Osteoblast (primary cell): Measurements from ENCODE around the gene CEPT1. TPM values are rescaled to one million over a fixed set of nuclear protein-coding genes. Genes with fewer than 3 reads are reported as not detected.
A peak's percentile ranks its signal among the peaks of the same experiment; 100 is the strongest.

ENCODE experiments used
- DNase-seq: peaks from one replicate; pipeline ENCODE4 v3.0.0; 2011; ENCODE audit warnings: low spot score, mixed read lengths; ENCODE audit not compliant: insufficient read length; ENCODE audit errors: missing footprints
- H2AFZ ChIP-seq: 2 replicates; pipeline ENCODE4 v1.6.0; 2011; ENCODE audit warnings: mild to moderate bottlenecking, low read length
- H3K27ac ChIP-seq: 2 replicates; pipeline ENCODE4 v1.5.1; 2011; ENCODE audit warnings: mild to moderate bottlenecking, low read depth, low read length, moderate library complexity
- H3K27me3 ChIP-seq: 2 replicates; pipeline ENCODE4 v1.6.0; 2012; ENCODE audit warnings: mild to moderate bottlenecking, control low read depth, inconsistent platforms, low read length, moderate library complexity; ENCODE audit not compliant: insufficient read depth
- H3K36me3 ChIP-seq: 2 replicates; pipeline ENCODE4 v1.5.1; 2011; ENCODE audit warnings: mild to moderate bottlenecking, low read length, control low read depth, moderate library complexity; ENCODE audit not compliant: insufficient read depth
- H3K4me1 ChIP-seq: 2 replicates; pipeline ENCODE4 v1.5.1; 2011; ENCODE audit warnings: mild to moderate bottlenecking, low read length, control low read depth, moderate library complexity; ENCODE audit not compliant: insufficient read depth
- H3K4me2 ChIP-seq: 2 replicates; pipeline ENCODE4 v1.6.0; 2011; ENCODE audit warnings: mild to moderate bottlenecking, low read length; ENCODE audit not compliant: insufficient read depth
- H3K4me3 ChIP-seq: fragments of 200-600 bp; sonication (generic); 3 replicates; pipeline ENCODE4 v1.5.1; 2012; ENCODE audit warnings: mild to moderate bottlenecking, low read length, inconsistent platforms; ENCODE audit not compliant: insufficient read depth
- H3K79me2 ChIP-seq: 2 replicates; pipeline ENCODE4 v1.6.0; 2012; ENCODE audit warnings: mild to moderate bottlenecking, low read length, control low read depth, inconsistent platforms; ENCODE audit not compliant: insufficient read depth
- H3K9me3 ChIP-seq: 2 replicates; pipeline ENCODE4 v1.5.1; 2011; ENCODE audit warnings: low read depth, low read length, control low read depth
- H4K20me1 ChIP-seq: 2 replicates; pipeline ENCODE4 v1.6.0; 2012; ENCODE audit warnings: mild to moderate bottlenecking, low read length, control low read depth; ENCODE audit not compliant: insufficient read depth
- total RNA-seq: library from RNA; depleted of rRNA; stranded (reverse); fragments of >200 nt; gene quantifications from 2 replicates; pipeline ENCODE4 v1.2.3, GENCODE V29; 2012
- TF ChIP-seq, protein P1 (sequence below): IDR thresholded peaks from 2 replicates; pipeline ENCODE4 v1.5.1; 2011; ENCODE audit warnings: mild to moderate bottlenecking, low read depth, low read length, moderate library complexity; ENCODE audit errors: extremely low read depth

The CEPT1 gene
- total RNA-seq, 1 donor, result 37.3 TPM

DNA sequence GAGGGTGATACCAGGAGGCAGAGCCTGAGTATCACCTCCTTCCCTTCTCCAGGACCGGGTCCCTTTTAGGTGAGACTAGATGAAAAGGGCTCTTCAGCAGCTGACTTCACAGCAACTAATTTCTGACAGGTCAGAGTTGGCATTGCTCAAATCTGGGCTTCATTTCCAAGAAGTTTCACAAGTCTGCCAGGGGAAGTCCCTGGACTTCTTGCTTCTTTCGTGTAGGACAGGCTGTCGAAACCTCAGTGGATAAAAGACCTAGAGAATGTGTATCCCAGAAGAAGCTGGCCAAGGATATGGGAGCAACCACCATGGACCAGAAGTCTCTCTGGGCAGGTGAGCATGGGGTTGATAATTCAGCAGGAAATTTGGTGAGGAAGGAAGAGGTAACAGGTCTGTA, 87.4 kb downstream of the CEPT1 start, which contains the start of gene CHI3L2:
Gene CHI3L2 (plus strand): TSS at position 280 of the 400 bp plus-strand sequence. CDS start 17 bp downstream, at position 297.
- no peak within 1 kb of the TSS for H2AFZ ChIP-seq
- TF ChIP-seq, protein P1, sequence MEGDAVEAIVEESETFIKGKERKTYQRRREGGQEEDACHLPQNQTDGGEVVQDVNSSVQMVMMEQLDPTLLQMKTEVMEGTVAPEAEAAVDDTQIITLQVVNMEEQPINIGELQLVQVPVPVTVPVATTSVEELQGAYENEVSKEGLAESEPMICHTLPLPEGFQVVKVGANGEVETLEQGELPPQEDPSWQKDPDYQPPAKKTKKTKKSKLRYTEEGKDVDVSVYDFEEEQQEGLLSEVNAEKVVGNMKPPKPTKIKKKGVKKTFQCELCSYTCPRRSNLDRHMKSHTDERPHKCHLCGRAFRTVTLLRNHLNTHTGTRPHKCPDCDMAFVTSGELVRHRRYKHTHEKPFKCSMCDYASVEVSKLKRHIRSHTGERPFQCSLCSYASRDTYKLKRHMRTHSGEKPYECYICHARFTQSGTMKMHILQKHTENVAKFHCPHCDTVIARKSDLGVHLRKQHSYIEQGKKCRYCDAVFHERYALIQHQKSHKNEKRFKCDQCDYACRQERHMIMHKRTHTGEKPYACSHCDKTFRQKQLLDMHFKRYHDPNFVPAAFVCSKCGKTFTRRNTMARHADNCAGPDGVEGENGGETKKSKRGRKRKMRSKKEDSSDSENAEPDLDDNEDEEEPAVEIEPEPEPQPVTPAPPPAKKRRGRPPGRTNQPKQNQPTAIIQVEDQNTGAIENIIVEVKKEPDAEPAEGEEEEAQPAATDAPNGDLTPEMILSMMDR, result no peak

DNA sequence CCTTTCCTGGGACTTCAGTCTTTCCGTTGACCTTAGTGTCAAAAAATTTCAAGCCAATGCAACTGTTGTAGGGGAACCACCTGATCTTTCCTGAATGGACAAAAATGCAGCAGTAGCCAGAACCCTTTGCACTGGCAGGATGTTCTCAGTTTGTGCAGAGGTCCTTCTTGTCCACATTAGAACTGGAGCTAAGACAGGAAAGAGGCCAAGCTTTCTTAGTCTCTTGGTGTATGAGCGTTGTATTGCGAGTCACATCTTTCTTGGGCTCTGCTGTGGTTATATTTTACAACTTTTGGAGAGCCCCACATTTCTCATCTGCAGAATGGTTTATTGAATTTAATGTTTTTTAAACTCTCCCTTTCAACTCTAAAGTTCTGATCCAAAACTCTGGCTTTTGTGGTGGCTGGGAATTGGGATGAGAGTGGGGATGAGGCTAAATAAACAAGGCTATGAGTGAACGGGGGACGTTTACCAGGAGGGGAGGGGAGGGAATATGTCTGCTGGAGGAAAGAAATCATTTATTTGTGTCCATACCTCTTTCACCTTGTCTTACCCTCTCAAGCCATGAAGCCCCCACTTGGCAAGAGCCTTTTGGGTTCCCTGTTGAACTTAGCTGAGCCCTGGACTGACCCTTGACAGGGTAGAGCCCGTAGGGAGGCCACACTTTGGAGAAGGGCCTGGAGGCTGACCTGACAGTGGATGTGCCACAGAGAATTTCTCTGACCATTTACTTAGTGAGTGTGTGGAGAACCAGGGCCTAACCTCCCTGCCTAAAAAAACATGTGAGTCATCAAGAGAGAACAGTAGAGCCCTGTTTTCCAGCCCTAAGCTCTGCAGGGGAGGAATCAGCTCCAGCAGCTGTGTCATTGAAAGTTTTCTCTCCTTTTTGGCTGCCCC, 88.1 kb downstream of the CEPT1 start:
- Histone ChIP-seq H3K4me2 (peak overlapping the region; percentile 60), H3K79me2 (no peaks in the 10 kb centered on the region), H4K20me1 (no peaks in the 10 kb centered on the region), H3K27ac (peak overlapping the region; percentile 59), H2AFZ (no peak overlapping the region), H3K4me3 (no peak overlapping the region), H3K27me3 (no peaks in the 10 kb centered on the region), H3K36me3 (no peaks in the 10 kb centered on the region), H3K9me3 (no peaks in the 10 kb centered on the region), H3K4me1 (peaks cover 23% of the 10 kb centered on the region)
- DNase-seq, result peak; percentile 99
- TF ChIP-seq, protein P1, result no peak

More for the DNA sequence above, 87.4 kb downstream of the CEPT1 start, which contains the start of gene CHI3L2:
- Histone ChIP-seq H3K4me2 (peak within 1 kb of the TSS; percentile 60), H3K4me1 (peaks cover 29% of the 10 kb centered on the region), H3K79me2 (no peaks in the 10 kb centered on the region), H3K36me3 (no peaks in the 10 kb centered on the region), H3K27me3 (no peaks in the 10 kb centered on the region), H3K9me3 (no peaks in the 10 kb centered on the region), H3K4me3 (no peak within 1 kb of the TSS), H4K20me1 (no peaks in the 10 kb centered on the region), H3K27ac (peak within 1 kb of the TSS; percentile 59)
- DNase-seq, result no peak

DNA sequence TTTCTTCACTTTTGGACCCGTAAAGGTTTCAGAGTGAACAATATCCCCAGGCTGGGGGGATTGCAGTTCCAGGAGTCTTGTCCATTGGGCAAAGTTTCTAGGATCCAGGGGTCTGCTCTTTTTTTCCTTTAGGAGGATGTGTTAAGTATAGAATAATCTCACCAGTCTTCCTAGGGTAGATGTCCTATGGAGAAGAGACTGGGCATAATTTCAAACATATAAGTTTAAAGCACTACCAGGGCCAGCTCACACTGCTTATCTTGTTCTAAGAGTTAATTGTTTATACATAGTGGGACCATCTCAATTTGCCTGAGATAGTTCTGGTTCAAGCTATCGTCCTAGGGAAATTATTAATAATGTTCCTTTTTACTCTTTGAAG, 88.7 kb downstream of the CEPT1 start:
- Histone ChIP-seq H3K4me2 (peak overlapping the region; percentile 60), H3K27me3 (no peaks in the 10 kb centered on the region), H3K9me3 (no peaks in the 10 kb centered on the region), H2AFZ (no peak overlapping the region), H3K36me3 (no peaks in the 10 kb centered on the region), H3K79me2 (no peaks in the 10 kb centered on the region), H3K4me1 (peaks cover 21% of the 10 kb centered on the region), H4K20me1 (no peaks in the 10 kb centered on the region), H3K4me3 (no peak overlapping the region), H3K27ac (peak overlapping the region; percentile 48)
- DNase-seq, result no peak
- TF ChIP-seq, protein P1, result no peak

DNA sequence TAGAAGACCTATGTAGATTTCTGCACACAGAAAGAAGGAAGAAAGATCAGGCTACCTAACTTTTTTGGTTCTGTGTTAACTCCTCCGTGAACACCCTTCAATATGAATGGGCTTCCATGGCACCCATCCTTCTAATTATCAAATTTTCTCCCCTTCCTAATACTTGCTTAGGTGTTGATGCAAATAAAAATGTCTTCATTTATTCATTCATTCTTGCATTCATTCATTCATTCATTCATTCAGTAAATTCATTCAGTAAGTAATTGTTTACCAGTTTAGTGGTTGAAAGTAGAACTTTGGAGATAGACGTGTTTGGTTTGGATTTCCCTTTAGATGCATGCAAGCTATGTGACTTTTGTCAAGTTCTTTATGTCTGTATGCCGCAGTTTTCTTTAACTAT, 92.1 kb downstream of the CEPT1 start:
- TF ChIP-seq, protein P1, result no peak
- H3K4me1 ChIP-seq, result peaks cover 34% of the 10 kb centered on the region
- H3K4me2 ChIP-seq, result no peak overlapping the region
- no peak overlapping the region for H2AFZ ChIP-seq
- H3K27me3 ChIP-seq, result no peaks in the 10 kb centered on the region
- no peak overlapping the region for H3K4me3 ChIP-seq
- no peak for DNase-seq
- no peaks in the 10 kb centered on the region for H3K9me3 ChIP-seq
- H3K27ac ChIP-seq, result no peak overlapping the region
- H4K20me1 ChIP-seq, result no peaks in the 10 kb centered on the region
- H3K79me2 ChIP-seq, result no peaks in the 10 kb centered on the region
- H3K36me3 ChIP-seq, result no peaks in the 10 kb centered on the region
